GM18858 (cell line): ENCODE measurements around the gene TNNI2.

Experiments used
- ATAC-seq: cut with Tn5 transposase; IDR thresholded peaks from one replicate; pipeline ENCODE4 v1.9.1; 2021; ENCODE audit not compliant: unreplicated experiment

TNNI2 gene

GRCh38 chr11:1844221-1845094 lies 5.7 kb downstream of the TNNI2 start:
- ATAC-seq = no peak

GRCh38 chr11:1845095-1845429 lies 6.3 kb downstream of the TNNI2 start:
- no peak for ATAC-seq

- ATAC-seq = no peak
Measured at GRCh38 chr11:1845561-1846452, 7.0 kb downstream of the TNNI2 start.

- no peak for ATAC-seq
Measured at GRCh38 chr11:1846453-1846932, 7.7 kb downstream of the TNNI2 start.

GRCh38 chr11:1847006-1847735 lies 8.4 kb downstream of the TNNI2 start:
- ATAC-seq = no peak

GRCh38 chr11:1847926-1848639 lies 9.3 kb downstream of the TNNI2 start:
- no peak for ATAC-seq

GRCh38 chr11:1848640-1849430 lies 10.1 kb downstream of the TNNI2 start:
- ATAC-seq = no peak

GRCh38 chr11:1851468-1852180 lies 12.8 kb downstream of the TNNI2 start:
- no peak for ATAC-seq

GRCh38 chr11:1852271-1852876 lies 13.6 kb downstream of the TNNI2 start:
- ATAC-seq = no peak

- ATAC-seq = peak; percentile 30
Measured at GRCh38 chr11:1852877-1853276, 14.1 kb downstream of the TNNI2 start, which contains the start of gene LSP1. Gene LSP1, plus strand, starts transcription at chr11:1853084. Its CDS starts 61 bp downstream, at chr11:1853145.

GRCh38 chr11:1853376-1854131 lies 14.8 kb downstream of the TNNI2 start:
- ATAC-seq = no peak

GRCh38 chr11:1854132-1854948 lies 15.6 kb downstream of the TNNI2 start:
- ATAC-seq = no peak

- peak; percentile 30 for ATAC-seq
Measured at GRCh38 chr11:1854949-1855885, 16.4 kb downstream of the TNNI2 start.

GRCh38 chr11:1855886-1856265 lies 17.1 kb downstream of the TNNI2 start:
- no peak for ATAC-seq

- ATAC-seq = no peak
Measured at GRCh38 chr11:1856306-1857005, 17.7 kb downstream of the TNNI2 start.
